ENCODE measurements around the gene C2.
"Not testable (repeated sequence)": the region's sequence is repeated elsewhere in the genome, so short reads cannot be mapped to it uniquely, and the experiment has no call there.

Gene C2

DNA sequence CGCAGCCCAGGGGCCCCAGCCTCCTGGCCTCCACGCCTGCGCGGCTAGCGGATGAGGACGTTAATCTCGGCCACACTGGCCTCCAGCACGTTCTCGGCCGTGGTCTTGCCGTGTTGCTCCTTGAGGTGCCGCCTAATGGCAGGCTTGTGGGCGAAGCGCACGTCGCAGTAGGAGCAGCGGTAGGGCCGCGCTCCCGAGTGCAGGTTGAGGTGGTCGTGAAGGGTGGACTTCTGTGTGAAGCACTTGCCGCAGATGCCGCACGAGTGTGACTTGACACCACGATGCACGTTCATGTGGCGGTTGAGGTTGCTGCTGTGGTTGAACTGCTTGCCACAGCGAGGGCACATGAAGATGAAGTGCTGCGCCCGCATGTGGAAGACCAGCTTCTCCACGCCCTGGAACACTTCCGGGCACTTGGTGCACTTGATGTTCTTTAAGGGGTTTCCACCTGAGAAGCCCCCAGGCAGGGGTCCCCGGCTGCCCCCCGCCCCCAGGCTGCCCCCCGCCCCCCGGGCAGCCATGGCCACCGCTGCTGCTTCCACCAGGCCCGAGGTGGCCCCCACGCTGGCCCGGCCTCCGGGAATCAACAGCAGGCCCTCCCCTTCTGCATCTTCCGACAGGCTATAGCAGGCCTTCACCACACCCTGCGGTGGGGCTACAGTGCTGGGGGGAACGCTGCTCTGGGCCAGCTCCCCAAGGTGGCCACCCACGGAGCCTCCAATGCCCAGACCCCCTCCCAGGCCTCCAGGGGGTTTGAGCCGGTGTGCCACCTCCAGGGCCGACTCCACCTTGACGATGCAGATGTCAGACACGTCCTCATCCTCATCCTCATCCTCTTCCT lies 27.4 kb upstream of the C2 start:
- no peak for DNase-seq

DNA sequence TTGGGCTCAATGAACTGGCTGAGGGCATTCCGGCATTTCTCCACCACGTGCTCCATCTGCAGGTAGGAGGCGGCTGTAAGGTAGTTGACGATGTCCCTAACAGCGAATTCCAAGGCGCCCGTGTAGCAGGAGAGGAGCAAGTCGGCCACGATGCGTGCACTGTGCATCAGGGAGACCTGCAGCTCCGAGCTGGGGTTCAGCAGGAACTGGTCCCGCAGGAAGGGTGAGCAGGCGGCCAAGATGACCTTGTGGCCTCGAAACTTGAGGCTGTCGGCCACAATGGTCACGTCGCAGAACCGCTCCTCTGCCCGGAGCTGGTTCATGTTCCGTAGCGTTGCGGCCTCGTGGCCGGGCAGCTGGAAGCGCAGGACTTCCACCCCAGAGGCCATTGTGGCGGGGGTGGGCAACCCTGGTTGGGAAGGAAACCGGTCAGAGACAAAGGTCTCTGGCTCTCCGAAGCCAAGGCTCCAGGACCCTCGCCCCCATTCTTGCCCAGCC lies 26.6 kb upstream of the C2 start:
- DNase-seq, result no peak

DNA sequence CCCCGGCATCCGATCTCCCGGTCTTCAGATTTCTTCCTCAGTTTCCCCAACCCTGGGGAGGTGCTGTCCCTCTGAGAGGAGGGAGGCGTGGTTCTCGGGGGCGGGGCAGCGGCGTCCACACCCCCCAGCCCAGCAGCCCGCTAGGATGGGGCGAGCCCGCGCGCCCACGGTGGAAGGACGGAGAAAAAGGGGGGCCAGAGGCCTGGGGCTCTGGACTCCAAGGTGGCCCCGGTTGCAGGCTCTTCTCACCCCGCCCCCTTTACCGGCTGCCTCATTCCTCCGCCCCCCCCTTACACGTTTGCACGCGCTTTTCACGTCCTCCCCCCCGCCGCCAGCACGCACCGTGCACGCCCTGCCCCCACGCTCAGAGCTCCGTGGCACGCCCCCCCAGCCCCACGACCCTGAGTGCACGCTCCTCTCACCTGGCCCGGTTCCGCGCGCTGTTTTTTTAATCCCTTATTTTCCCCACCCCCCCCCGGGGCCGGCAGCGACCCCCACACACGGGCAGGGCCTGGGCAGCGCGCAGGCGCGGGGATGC lies 26.0 kb upstream of the C2 start:
- DNase-seq, result peak; percentile 60

DNA sequence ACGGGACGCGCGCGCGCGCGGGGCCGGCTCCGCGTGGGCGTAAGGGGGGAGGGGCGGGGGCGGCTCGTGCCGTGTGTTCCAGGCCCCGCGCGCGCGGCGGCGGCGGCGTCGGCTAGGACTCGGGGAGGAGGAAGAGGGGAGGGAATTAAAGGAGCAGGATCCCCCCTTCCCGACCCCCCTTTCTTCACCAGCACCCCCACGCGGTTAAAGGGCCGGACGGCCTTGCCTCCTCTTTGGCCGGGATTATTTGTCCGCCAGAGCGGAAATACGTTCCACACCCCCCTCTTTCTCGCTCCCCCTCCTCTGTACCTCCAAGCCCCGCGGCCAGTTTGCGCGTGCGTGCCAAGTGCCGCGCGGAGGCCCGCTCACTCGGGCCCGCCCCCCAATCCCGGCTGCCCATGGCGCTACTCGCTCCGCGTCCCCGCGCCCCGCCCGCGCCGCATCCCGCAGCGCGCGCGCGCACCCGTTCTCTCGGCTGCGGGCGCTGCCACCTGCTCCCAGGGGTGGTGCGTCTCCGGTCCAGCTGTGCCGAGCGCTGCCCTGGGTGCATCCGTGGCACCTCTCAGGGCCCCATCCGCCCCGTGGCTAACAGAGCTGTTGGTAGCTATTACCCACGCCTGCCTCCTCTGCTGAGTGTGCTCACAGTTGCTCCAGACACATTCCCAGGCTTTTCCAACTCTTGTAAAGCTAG lies 25.4 kb upstream of the C2 start, which contains the start of gene ZBTB12:
TSS of gene ZBTB12 (minus strand) at position 134 of the 691 bp plus-strand sequence. CDS start 781 bp downstream, outside the sequence.
- peak; percentile 96 for DNase-seq

DNA sequence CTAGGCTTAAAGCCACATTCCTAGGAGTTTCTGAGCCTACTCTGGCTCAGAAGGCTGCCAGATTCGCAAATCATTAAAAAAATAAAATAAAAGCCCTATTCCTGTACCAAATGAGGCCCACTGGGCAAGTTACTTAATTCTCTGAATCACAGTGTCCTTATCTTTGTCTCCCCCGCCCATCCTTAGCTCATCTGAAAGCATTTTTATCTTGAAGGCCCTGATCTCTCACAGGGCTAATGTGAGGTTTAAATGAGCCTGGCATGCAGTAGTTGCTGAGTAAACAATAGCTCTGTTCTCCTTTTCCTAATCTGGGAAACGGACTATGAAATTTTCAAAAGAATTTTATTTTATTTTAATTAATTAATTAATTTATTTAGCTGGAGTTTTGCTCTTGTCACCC lies 23.6 kb upstream of the C2 start:
- no peak for DNase-seq

DNA sequence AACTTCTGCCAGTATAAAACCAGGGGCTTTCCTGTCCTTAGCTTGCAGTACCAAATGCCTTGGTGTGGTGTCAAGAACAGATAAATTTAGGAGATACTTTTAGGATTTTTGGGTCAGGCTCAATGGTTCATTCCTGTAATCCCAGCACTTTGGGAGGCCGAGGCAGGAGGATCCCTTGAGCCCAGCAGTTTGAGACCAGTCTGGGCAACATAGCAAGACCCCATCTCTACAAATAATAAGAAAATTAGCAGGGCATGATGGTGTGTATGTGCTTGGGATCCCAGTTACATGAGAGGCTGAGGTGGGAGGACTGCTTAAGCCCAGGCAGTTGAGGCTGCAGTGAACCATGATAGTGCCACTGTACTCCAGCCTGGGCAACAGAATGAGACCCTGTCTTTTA lies 22.5 kb upstream of the C2 start:
- no peak for DNase-seq

DNA sequence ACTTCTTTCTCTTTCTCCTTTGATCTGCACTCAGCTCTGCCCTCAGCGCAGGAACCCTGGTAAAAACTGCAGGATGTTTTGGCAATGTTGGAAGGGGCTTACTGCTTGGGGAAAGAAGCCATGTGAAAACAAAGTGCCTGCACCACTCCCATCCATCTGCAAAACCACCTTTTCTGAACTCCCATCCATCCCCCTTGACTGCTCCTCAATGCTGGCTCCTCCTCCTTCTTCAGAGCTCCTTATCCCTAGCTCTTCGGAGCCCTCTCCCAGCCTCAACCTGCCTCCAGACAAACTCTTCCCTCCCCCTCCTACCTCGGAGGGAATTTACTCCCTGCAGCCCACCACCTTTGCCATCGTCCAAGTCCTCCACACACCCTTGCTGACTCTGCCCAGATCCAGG lies 21.4 kb upstream of the C2 start:
- no peak for DNase-seq

DNA sequence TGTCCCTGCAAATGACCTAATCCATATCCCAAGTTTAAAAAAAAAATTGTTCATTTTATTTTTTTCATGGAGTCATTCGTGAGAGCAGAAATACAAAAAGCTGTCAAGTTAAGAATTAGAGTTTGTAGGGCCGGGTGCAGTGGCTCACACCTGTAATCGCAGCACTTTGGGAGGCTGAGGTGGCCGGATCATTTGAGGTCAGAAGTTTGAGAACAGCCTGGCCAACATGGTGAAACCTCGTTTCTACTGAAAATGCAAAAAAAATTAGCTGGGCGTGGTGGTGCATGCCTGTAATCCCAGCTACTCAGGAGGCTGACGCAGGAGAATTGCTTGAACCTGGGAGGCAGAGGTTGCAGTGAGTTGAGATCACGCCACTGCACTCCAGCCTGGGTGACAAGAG lies 20.8 kb upstream of the C2 start:
- not testable (repeated sequence) for DNase-seq

DNA sequence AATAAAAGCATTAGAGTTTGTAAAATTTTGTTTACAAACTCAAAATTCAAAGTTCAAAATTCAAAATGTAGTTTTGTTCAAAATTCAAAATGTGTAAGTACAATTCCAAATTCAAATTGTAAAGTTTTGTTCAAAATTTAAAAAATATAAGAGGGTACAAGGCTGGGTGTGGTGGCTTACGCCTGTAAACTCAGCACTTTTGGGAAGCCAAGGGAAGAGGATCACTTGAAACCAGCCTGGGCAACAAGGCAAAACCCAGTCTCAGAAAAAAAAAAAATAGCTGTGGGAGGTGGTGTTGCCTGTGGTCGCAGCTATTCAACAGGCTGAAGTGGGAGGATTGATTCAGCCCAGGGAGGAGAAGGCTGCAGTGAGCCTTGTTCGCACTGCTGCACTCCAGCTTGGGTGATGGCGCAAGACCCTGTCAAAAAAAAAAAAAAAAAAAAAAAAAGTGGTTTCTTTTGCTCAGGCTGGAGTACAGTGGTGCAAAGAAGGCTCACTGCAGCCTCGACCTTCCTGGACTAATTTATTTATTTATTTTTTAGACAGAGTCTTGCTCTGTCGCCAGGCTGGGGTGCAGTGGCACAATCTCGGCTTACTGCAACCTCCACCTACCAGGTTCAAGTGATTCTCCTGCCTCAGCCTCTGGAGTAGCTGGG lies 20.2 kb upstream of the C2 start:
- peak; percentile 76 for DNase-seq

DNA sequence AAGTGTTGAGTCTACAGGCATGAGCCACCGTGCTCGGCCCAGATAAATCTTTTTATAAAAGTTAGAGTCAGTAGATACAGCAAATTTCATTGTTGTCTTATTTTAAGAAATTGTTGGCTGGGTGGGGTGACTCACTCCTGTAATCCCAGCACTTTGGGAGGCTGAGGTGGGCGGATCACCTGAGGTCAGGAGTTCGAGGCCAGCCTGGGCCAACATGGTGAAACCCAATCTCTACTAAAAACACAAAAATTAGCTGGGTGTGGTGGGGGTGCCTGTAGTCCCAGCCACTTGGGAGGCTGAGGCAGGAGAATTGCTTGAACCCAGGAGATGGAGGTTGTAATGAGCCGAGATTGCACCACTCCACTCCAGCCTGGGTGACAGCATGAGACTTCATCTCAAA lies 19.3 kb upstream of the C2 start:
- not testable (repeated sequence) for DNase-seq

DNA sequence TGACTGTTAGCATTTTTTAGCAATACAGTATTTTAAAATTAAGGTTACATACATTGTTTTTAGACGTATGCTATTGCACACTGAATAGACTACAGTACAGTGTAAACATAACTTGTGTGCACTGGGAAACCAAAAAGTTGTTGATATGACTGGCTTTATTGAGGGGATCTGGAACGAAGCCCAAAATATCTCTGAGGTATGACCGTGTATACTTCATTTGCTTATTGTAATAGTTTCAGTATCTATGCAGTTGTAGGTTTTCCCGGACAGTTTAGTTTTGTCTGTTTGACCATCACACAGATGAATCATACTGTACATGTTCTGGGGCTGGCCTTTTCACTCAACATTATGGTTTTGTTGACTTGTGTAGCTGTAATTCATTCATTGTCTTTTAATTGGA lies 18.7 kb upstream of the C2 start:
- DNase-seq, result peak; percentile 59

DNA sequence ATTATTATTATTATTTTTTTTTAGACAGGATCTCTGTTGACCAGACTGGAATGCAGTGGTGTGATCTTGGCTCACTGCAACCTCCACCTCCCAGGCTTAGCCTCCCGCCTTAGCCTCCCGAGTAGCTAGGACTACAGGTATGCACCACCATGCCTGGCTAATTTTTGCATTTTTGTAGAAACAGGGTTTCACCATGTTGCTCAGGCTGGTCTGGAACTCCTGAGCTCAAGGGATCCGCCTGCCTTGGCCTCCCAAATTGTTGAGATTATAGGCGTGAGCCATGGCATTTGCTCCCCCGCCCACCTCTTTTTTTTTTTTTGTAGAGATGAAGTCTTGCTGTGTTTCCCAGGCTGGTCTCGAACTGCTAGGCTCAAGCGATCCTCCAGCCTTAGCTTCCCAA lies 18.2 kb upstream of the C2 start:
- DNase-seq, result not testable (repeated sequence)

DNA sequence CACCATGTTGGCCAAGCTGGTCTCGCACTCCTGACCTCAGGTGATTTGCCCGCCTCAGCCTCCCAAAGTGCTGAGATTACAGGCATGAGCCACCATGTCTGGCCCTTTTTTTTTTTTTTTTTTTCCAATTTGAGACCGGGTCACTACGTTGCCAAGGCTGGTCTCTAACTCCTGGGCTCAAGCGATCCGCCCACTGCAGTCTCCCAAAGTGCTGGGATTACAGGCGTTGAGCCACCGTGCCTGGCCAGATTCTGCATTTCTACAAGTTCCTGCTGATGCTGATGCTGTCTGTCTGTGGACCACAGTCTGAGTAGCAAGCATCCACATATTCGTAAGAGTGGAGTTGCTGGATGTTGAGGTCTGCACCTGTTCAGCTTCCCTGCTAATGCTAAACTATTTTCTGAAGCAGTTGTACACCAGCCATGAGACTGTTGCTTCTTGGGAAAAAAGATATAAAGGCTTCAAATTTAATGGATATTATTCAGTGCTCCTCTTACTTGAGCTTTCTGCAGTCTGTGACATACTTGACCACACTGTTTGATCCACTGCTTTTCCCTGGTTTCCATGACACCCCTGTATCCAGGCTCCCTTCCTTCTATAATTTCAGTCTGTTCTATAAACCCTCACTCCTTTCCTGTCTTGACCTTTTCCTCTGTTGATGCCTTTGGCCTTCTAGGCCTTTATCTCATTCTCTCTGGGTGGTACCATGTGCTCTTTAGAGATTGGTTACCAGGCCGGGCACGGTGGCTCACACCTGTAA lies 15.5 kb upstream of the C2 start:
- DNase-seq, result no peak

DNA sequence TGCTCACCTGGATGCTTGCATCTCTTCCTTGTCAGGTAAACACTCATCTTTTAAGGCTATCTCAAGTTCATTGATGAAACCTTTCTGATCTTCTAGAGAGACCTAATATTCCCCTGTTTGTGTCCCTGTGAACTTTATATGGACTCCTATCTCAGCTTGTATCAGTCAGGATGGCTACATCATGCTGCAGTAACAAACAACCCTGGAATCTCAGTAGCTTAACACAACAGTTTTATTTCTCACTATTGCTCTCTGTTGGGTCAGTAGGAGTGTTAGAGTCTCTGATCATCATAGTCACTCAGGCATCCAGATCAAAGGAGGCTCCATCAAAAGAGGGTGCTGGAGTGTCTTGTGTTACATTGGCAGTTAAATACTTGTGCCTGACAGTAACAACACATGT lies 12.2 kb upstream of the C2 start:
- no peak for DNase-seq

DNA sequence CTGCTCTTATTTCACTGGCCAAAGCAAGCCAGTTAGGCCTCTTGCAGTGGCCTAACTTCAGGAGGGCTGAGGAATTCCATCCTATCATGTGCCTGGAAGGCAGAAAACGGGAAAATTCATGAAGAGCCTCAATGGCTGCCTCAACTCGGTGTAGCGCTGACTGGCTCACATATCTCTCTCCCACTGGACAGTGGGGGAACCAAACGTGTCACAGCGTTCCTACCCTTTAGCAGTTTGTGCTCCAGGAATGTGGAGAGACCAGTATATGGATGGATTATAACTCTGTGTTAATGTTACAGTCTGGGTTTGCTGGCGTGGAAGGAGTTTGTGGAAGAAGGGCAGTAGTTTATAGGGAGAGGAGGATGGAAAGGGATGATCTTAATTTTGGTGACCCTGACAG lies 11.8 kb upstream of the C2 start:
- DNase-seq, result no peak

DNA sequence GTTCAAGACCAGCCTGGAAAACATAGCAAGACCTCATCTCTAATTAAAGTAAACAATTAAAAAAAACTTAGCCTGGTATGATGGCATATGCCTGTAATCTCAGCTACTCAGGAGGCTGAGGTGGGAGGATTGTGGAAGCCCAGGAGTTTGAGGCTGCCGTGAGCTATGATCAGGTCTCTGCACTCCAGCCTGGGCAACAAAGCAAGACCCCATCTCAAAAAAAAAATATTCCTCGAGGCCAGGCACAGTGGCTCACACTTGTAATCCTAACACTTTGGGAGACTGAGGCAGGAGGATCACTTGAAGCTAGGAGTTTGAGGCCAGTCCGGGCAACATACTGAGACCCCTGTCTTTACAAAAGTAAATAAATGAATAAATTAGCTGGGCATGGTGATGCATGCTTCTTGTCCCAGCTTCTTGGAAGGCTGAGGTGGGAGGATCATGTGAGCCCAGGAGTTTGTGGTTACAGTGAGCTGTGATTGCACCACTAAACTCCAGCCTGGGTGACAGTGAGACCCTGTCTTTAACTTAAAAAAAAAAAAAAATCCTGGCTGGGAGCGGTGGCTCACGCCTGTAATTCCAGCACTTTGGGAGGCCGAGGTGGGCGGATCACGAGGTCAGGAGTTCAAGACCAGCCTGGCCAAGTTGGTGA lies 9.3 kb upstream of the C2 start:
- DNase-seq, result no peak

DNA sequence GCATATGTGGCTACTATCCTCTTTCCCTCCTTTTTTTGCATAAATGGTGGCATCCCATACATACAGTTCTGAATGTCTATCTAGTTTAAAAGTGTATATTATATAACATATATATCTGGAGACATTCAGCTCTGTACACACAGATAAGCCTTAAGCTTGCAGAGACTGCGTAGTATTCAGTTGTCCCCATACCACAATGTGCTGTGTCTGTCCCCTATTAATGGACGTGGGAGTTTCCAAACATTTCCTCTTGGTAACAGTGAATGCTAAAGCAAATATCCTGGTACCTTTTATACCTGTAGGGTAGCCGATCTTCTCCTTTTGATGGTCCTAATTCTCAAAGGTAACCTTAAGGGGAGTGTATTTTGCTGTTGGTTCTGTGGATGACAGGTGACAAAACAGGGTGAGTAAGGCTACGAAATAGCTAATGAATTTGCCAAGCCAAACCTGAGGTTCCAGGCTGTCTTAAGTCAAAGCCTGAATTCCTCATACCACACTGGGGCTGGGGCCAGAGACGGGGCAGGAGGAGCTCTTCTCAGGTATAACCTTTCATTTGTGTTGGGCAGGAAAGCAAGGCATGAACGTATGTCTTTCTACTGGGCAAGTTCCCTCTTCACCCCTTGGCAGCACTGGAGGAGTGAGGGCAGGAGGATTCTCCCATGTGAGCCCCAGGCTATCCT lies 7.8 kb upstream of the C2 start:
- DNase-seq, result no peak

DNA sequence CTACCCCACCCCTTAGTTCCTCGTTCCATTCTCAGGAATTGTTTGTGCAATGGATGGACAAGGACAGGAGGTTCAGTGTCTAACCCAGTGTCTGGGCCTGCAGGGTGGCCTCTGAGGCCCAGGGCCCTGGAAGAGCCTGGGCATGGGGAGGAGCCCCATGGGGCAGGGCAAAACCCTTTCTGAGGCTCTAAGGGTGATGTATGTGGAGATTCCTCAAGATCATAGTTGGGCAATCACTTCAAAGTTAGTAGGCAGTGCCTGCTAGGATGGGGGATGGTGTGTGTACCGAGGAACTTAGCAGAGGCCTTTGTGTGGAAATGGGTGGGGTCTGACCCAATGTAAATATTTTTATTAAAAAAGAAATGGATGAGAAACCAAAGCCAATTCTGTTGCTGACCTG lies 6.7 kb upstream of the C2 start:
- DNase-seq, result no peak

DNA sequence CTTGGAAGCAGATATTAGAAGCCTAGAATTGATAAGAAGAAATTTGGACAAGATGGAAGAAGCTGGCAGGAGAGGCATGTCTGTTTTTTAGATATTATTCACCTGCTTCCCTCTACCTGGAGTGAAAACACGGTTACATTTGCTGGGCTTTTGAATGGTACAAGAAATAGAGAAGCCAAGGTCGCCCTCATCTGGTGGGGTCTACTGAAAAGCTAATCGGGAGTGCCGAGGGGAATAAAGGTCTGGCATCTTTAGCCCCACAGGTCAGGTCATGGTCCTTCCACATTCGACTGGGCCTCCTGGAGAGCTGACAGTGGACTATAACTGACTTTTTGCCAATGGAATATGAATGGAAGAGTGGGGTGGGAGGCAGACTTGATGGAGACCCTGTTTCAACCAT lies 4.6 kb upstream of the C2 start:
- no peak for DNase-seq

DNA sequence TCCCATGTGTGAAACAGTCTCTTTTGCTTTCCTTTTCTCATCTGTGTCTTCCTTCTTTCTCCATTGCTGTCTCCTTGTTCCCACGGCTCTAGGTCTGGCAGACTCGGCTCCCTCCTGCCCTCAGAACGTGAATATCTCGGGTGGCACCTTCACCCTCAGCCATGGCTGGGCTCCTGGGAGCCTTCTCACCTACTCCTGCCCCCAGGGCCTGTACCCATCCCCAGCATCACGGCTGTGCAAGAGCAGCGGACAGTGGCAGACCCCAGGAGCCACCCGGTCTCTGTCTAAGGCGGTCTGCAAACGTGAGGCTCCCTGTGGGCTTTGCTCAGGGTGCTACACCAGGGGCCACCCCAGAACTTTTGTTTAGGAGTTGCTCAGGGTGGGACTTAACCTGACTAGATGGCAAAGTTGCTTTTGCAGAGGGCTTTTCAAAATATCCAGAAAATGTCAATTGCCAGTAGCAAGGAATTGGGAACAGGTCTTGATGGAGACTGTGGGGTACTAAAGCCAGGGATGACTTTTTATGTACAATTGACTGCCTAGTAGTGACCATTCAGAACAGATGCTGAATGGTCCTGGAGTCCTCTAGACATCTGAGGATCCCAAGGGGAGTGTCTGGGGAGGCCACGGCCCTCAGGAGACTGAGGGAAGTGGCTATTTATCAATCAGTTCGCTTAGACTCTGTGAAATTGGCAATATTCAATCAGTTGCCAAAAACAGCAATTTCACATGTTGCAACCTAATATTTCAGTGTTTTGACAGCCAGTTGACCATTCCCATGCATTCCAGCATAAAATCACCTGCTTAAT lies 550 bp downstream of the C2 start:
- DNase-seq, result no peak

DNA sequence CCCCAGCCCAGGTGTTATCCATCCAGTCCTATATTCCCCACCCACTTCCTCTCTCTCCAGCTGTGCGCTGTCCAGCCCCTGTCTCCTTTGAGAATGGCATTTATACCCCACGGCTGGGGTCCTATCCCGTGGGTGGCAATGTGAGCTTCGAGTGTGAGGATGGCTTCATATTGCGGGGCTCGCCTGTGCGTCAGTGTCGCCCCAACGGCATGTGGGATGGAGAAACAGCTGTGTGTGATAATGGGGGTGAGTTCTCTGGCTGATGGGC lies 1.1 kb downstream of the C2 start:
- DNase-seq, result no peak

Measured in fibroblast of skin of right biceps (primary cell).